Measurements from ENCODE around the gene S1PR3.

Gene S1PR3

DNA sequence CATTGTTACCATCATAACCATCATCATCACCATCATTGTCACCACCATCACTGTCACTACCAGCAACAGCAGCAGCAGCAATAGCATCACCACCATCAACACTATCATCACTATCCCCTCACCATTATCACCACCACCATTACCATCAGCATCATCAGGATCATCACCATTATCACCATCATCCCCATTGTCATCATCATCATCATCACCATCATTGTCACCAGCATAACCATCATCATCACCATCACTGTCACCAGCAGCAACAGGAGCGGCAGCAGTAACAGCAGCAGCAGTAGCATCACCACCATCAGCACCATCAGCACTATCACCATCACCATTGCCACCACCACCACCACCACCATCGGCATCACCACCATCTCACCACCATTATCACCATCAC lies 48.4 kb downstream of the S1PR3 start:
- no peak for DNase-seq

DNA sequence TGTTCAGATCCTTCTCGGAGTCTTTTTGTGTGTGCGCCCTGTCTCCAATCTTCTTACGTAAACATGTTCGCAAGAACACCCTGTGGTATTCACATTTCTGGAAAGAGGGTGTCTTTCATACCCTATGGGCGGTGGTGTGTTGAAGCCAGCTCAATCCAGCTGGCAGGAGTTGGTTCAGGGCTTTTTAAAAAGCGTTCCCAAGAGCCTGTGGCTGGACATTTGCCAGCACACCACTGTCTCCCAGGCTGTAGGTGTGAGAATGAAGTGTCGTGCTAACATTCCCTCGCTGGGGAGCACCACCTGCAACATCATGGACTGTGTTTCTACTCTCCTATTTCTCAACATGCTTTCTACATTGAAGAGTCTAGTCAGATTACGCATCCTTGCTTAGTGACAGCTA lies 51.7 kb downstream of the S1PR3 start:
- no peak for DNase-seq

DNA sequence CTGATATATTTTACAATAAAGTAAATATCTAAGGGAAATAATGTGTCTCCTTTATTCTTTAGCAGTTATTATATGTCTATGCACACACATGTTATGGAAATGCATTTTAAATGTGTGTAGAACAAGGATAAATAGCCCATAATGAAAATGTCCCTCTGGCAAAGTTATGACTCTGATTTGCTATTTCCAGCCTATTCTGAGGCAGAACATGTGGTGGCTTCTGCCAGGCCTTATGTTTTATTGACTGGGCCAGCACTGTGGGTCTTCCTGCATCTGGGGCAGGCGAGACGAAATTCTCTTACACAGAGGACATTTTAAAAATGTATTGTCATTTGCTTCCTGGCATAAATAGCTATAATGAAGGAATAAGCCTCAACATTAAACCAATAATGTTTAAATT lies 52.8 kb downstream of the S1PR3 start:
- no peak for DNase-seq

DNA sequence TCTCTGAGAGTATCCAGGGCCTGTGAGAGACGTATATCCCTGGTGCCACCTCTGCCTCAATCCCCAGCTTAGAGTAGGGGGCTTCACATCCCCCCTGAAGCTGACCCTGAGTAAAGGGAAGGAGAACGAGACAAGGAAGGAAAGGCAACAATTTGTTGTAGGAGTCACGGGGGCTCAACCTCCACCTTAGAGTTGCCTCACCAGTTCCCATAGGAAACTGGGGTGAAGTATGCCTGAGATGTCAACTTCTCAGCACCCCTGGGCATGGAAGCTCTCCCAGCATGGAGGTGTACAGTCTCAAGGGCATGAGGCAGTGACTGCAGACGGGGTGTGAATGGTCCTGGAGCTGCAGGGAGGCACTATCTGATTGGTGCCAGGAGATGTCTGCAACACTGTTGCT lies 53.6 kb downstream of the S1PR3 start:
- DNase-seq: no peak

DNA sequence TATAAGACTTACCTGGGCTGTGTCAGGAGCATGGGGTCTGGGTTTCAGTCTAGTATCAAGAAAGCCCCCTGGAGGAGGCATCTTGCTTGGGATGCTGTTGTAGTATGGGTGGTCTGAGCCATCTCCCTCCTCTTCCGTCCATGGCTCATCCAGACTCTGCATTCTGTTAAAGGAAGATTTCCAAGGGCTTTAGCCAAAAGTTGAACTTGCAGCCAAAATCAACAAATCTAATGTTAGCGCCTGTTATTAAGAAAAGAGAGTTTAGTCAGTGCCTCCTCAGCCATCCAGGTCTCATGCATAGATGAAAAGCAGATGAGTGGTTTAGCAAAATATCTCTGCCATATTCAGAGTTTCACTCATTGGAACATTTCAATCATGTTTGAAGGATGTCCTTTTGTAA lies 55.6 kb downstream of the S1PR3 start:
- DNase-seq: no peak

DNA sequence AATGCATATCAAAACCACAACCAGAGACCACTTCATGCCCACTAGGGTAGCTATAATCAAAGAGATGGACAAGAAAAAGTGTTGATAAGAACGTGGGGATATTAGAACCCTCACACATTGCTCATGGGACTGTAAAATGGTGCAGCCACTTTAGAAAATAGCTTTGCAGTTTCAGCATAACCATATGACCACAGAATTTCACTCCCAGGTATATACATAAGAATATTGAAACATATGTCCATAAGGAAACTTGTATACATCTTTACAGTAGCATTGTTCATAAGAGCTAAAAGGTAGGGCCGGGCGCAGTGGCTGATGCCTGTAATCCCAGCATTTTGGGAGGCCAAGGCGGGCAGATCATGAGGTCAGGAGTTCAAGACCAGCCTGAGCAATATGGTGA lies 56.4 kb downstream of the S1PR3 start:
- no peak for DNase-seq

DNA sequence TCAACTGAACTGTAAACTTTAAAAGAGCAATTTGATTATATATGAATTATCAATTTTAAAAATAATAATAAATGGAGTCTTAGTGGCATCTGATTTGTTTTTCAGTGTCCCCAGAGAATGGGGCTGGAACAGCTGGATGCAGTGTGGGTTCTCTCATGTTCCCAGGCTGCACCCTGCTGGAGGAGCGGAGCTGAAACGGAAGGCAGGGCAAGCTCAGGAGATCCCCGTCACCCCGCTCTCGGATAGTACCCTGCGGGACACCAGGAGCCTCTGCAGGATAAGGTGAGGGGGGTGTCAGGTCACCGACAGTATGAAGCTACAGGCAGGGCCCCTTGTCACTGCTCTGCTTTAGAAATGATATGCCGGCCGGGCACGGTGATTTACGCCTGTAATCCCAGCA lies 57.3 kb downstream of the S1PR3 start:
- DNase-seq: no peak

DNA sequence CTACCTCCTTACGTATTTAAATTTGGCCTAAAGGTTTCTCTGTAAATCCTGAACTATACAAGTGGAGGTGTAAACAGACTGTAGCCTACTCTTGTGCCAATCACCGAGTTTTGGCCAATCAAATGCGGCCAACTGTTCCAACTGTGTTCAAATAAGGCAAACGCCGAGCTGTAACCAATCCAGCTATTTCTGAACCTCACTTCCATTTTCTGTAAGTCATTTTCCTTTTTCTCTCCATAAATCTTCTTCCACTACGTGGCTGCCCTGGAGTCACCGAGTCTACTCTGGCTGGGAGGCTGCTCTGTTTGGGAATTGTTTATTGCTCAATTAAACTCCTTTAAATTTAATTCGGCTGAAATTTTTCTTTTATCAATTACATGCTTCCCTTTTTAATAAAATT lies 58.4 kb downstream of the S1PR3 start:
- DNase-seq: no peak

DNA sequence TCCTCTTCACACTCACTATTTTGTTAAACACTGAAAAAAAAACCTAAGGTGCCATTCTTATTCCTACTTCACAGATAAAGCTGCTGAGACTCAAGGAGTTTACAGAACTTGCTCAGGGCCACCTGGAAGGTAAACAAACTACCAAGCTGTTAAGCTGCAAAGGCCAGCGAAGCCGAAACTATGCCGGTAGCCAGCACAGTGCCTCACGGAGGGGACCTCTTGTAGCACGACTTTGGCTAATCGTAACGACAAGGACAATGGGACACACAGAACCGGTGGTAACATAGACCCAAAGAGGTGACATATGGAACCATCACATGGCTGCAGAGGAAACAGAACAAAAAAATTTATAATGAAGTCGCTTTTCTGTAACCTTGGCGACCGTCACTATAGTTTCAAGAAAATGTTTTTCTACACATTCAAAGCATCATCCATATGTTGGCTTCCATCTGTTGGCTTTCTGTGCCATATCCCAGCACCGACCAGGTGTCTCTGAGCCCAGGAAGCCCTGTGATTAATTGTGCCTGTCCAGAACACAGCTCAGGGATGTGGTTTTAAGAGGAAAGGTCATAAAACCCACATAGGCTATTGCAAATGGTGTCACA lies 60.3 kb downstream of the S1PR3 start:
- DNase-seq: no peak

DNA sequence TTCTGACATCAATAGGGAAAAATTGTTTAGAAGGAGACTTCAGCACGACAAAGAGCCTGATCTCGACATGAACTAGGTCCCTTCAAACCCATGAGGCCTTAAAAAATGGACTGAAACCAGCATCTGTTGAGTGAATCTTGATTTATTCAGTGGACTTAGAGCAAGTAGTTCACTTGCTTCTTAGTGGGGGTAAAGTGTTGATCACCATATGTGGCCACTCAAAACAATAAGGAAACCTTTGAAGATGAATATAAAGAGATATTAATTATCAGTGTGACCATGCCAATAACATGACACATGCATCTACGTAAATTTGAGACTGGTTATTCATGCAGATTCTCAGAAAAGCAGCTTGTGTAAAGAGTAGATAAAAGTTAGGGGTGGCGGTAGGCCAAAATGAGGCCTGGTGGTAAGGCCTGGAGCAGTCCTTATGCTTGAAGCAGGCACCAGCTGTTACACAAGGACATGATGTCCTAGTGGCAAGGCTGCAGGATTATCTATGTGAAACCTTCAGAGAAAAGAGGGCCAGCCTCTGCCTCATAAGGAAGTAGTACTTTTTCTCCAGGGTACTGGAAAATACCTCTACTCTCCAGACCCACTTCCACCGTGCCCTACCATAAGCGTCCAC lies 61.3 kb downstream of the S1PR3 start:
- DNase-seq: no peak

DNA sequence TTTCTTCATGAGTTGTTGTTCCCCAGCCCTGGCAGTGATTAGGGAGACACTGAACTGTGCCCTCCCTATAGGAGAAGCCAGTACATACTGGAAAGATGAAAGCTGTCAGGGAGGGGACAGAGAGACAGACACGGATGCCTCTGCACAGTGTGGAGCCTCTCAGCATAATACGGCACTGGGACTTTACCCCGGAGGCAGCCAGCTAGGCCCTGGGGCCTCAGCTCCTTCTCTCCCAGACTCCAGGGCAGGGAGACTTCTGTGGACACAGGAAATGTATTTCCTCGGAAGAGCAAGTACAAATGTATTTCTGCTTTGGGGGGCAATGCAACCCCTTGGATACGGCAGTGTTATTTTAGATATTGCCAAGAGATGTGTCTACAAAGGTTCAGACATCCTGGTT lies 62.0 kb downstream of the S1PR3 start:
- DNase-seq: no peak

All from activated effector memory CD4-positive, alpha-beta T cell treated with Interleukin-2 at 50 U/mL for 16 hours (primary cell).